Heart right ventricle (tissue), 16 donors: Measurements from ENCODE around the gene DAPP1. TPM values are rescaled to one million over a fixed set of nuclear protein-coding genes. Genes with fewer than 3 reads are reported as not detected.
"Not testable (repeated sequence)": the region's sequence is repeated elsewhere in the genome, so short reads cannot be mapped to it uniquely, and the experiment has no call there.

Experiments used
- ATAC-seq, 8 donors: fragments of 200-7000 bp; cut with Tn5 transposase; one replicate each; pipeline ENCODE4 v1.9.1; 2020; ENCODE audit warnings: mild to moderate bottlenecking in 8 of 8, moderate library complexity in 8 of 8, moderate number of reproducible peaks in 1 of 8
- DNase-seq, 2 donors: peaks; one replicate each; pipeline ENCODE4 v3.0.0-alpha.2; 2020
- H3K27ac ChIP-seq, 10 donors: fragments of 200-600 bp; sonication (generic) in 2 of 10; one replicate each; pipeline versions ENCODE4 v1.5.0 to v1.8.0; 2020 to 2022; ENCODE audit warnings: mild to moderate bottlenecking in 3 of 10
- H3K27me3 ChIP-seq, 7 donors: fragments of 200-600 bp; one replicate each; pipeline ENCODE4 v1.8.0; 2021 to 2022; ENCODE audit warnings: mild to moderate bottlenecking in 2 of 7
- H3K36me3 ChIP-seq, 9 donors: fragments of 200-600 bp; sonication (generic) in 1 of 9; one replicate each; pipeline versions ENCODE4 v1.5.0 to v1.8.0; 2020 to 2022; ENCODE audit warnings: mild to moderate bottlenecking in 2 of 9
- H3K4me1 ChIP-seq, 9 donors: fragments of 200-600 bp; sonication (generic) in 1 of 9; one replicate each; pipeline versions ENCODE4 v1.5.0 to v1.8.0; 2020 to 2022; ENCODE audit warnings: mild to moderate bottlenecking in 4 of 9
- H3K4me3 ChIP-seq, 10 donors: fragments of 200-600 bp; sonication (generic) in 2 of 10; one replicate each; pipeline versions ENCODE4 v1.5.0 to v1.8.0; 2020 to 2022; ENCODE audit warnings: mild to moderate bottlenecking in 7 of 10, moderate library complexity in 2 of 10
- H3K9me3 ChIP-seq, 11 donors: fragments of 200-600 bp in 10 of 11; sonication (generic) in 2 of 11; one replicate each; pipeline versions ENCODE4 v1.5.0 to v1.8.0; 2013 to 2022; ENCODE audit warnings: mild to moderate bottlenecking in 2 of 11, control low read depth in 1 of 11, moderate library complexity in 1 of 11
- WGBS, 2 donors: extraction: QIAGEN DNeasy Blood & Tissue Kit; methylation state at CpG; one replicate each; pipeline ENCODE4 v1.1.7; 2013; ENCODE audit warnings: inconsistent platforms in 1 of 2; 5-methylcytosine and 5-hydroxymethylcytosine counted together
- intact Hi-C, 10 donors: fragments of 100-400 bp; cut with DNase I; formaldehyde crosslinking; loops; one replicate each; pipeline versions ENCODE4 v1.11.1 to v1.14.2; 2022
- long read RNA-seq, 3 donors: library from polyadenylated mRNA; unstranded; transcript quantifications; one replicate each; pipeline ENCODE4 v2.0.0, GENCODE V29; 2020 to 2021
- polyA plus RNA-seq, 2 donors: library from polyadenylated mRNA; stranded (reverse); fragments of 200-250 nt; gene quantifications; one replicate each; pipeline ENCODE4 v1.2.3, GENCODE V29; 2013
- total RNA-seq, 10 donors: library from RNA; stranded (reverse); fragmentation: NEBNext Ultra II Directional in 3 of 10; extraction: Animal tissue kit (Norgen Biotek cat#: 25700) in 3 of 10; gene quantifications; one replicate each; pipeline versions ENCODE4 v1.2.1 to v1.2.4, GENCODE V29; 2021 to 2023
- TF ChIP-seq, protein P1 (sequence below), 9 donors: fragments of 200-600 bp; sonication (generic) in 2 of 9; IDR thresholded peaks; one replicate each; pipeline versions ENCODE4 v1.5.0 to v1.8.0; 2021 to 2022; ENCODE audit warnings: antibody characterized with exemption in 9 of 9, mild to moderate bottlenecking in 5 of 9, moderate library complexity in 1 of 9
- donor health status: Arrhythmogenic right ventricular cardiomyopathy.
- donor health status: ischemic (EF 13 %, LVEDD 7.1; RV severe dilation, severe dysfunction).
- donor health status: healthy with polysubstance abuse.
- donor health status: DM: no; HTN: yes; CAD: no.
- donor health status: DM: no; HTN: no; CAD: no.
- donor health status: ischemic (EF 25% LVEDD 6.9; RV normal size, moderate dysfunction).
- donor health status: ischemic (EF 25% LVEDD 5.7; RV mildly dilated, moderate dysfunction).
- donor health status: healthy.
- donor health status: DM: yes; HTN: yes; CAD: no.
- donor health status: Ischemic cardiomyopathy.
- donor health status: ischemic (EF 35%, LVEDD 5.7; RV mildly dilated, moderate dysfunction).
- donor health status: nonischemic (EF 11% LVEDD 7.7; RV severe dilation, severe dysfunction).
- donor health status: DM: yes; HTN: yes; CAD: no.
- donor health status: PGD.
- donor health status: ischemic (EF 29% LVEDD 5.4; RV normal size, mild dysfunction).
- donor health status: nonischemic (EF 23%, LVEDD 6.1; RV moderate dilation, normal function).

The DAPP1 gene, protein sequence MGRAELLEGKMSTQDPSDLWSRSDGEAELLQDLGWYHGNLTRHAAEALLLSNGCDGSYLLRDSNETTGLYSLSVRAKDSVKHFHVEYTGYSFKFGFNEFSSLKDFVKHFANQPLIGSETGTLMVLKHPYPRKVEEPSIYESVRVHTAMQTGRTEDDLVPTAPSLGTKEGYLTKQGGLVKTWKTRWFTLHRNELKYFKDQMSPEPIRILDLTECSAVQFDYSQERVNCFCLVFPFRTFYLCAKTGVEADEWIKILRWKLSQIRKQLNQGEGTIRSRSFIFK
- 1 to 10 TPM in 2 of 10 donors, under 1 TPM in 7, not detected in 1; 0.16 to 5.4 (median 0.72) TPM for total RNA-seq
- under 1 TPM; 0.16 to 0.22 TPM for polyA plus RNA-seq
- long read RNA-seq, donor 1 = 0 reads
- long read RNA-seq, donor 2 = 0 reads
- long read RNA-seq, donor 3, partial matches to known transcripts = 0 of 1 reads
- long read RNA-seq, donor 3, other reads (novel, unspliced or antisense) = 1 of 1 reads

DNA sequence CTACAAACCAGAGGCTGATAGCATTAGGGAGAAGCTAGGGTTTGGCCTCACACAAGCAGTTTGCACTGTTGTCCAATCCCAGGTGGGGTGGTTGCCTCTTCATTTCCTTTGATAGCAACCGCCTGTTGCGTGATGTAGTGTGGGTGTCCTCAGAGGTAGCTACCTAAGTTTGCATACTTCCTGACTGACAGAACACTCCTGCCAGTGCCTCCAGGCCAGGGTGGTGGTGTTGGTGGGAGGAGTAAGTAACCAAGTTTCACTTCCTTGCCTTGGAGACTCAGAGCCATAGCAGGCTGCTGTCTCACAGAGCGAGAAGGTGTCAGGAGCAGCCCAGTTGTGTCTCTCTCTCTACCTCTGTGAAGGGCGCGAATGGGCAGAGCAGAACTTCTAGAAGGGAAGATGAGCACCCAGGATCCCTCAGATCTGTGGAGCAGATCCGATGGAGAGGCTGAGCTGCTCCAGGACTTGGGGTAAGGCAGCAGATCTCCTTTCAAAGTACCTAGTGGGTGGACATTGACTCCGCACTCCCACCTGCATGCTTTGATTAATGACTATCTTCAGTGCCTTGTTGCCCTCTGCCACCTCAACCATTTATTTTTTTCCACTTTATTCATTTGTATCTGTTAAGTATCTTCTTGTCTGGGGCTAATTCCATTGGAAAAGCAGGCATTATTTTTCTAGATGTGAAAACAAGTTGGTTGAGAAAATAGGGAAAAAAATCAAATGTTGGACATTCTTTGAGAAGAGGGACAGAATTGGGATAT, at the start of gene DAPP1:
TSS of gene DAPP1 (plus strand) at position 283 of the 764 bp plus-strand sequence. CDS start at position 370, 87 bp downstream.
- Histone ChIP-seq H3K27ac (peak within 1 kb of the TSS in 4 of 10 donors; percentile 7 to 93 (median 16)), H3K27me3 (no peaks in the 10 kb centered on the region), H3K4me1 (peaks cover 0 to 62% (median 0%) of the 10 kb centered on the region in 9 donors), H3K36me3 (no peaks in the 10 kb centered on the region), H3K4me3 (peak within 1 kb of the TSS in 7 of 10 donors; percentile 2 to 61 (median 29)), H3K9me3 (no peaks in the 10 kb centered on the region)
- TF ChIP-seq, protein P1, sequence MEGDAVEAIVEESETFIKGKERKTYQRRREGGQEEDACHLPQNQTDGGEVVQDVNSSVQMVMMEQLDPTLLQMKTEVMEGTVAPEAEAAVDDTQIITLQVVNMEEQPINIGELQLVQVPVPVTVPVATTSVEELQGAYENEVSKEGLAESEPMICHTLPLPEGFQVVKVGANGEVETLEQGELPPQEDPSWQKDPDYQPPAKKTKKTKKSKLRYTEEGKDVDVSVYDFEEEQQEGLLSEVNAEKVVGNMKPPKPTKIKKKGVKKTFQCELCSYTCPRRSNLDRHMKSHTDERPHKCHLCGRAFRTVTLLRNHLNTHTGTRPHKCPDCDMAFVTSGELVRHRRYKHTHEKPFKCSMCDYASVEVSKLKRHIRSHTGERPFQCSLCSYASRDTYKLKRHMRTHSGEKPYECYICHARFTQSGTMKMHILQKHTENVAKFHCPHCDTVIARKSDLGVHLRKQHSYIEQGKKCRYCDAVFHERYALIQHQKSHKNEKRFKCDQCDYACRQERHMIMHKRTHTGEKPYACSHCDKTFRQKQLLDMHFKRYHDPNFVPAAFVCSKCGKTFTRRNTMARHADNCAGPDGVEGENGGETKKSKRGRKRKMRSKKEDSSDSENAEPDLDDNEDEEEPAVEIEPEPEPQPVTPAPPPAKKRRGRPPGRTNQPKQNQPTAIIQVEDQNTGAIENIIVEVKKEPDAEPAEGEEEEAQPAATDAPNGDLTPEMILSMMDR (IDR thresholded peaks at IDR 0.05) = no peak
- ATAC-seq (peak; percentile 47 to 66 (median 60)), DNase-seq (peak; percentile 13)
- intact Hi-C loops = loop anchor here in 4 of 10 donors (5.0 to 10.0 kb wide), 5 partner anchors 58 to 131 kb away; partner anchors contain the start of gene DNAJB14 (in 3 of the 4)
- WGBS, 2 donors = 81 to 90% methylated on average over 7 of the region's 7 CpGs

DNA sequence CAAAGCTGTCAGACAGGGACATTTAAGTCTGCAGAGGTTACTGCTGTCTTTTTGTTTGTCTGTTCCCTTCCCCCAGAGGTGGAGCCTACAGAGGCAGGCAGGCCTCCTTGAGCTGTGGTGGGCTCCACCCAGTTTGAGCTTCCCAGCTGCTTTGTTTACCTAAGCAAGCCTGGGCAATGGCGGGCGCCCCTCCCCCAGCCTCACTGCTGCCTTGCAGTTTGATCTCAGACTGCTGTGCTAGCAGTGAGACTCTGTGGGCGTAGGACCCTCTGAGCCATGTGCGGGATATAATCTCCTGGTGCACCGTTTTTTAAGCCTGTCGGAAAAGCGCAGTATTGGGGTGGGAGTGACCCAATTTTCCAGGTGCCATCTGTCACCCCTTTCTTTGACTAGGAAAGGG, 45.8 kb upstream of the DAPP1 start:
- H3K4me3 ChIP-seq, H3K27ac ChIP-seq, DNase-seq, ATAC-seq, intact Hi-C loops, H3K4me1 ChIP-seq, H3K27me3 ChIP-seq, H3K36me3 ChIP-seq: not testable (repeated sequence)
- H3K9me3 ChIP-seq = peaks cover 0 to 20% (median 0%) of the 10 kb centered on the region in 11 donors
- WGBS, 2 donors = 91 to 94% methylated on average over 5 to 7 of the region's 7 CpGs

DNA sequence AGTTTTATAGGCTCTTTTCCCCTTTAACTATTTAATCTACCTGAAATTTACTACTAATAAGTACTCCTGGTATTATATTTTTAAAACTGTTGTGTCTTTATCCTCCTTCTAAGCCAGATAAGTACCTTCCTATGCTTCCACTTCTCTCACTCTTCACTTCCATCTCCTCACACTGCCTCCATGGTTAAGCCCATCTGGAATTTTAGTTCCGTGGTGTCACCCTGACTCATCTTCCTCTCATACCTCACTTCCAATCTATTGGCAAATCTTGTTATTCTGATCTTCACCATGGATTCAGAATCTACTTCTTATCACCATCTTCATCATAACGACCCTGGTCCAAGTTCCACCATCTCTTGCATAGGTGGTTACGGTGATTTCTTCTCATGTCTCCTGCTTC, 32.7 kb upstream of the DAPP1 start:
- DNase-seq (no peak), ATAC-seq (no peak)
- WGBS, 2 donors = 86 to 89% methylated on average over 3 of the region's 3 CpGs
- H3K4me3 ChIP-seq = no peak overlapping the region
- no peaks in the 10 kb centered on the region for H3K4me1 ChIP-seq
- TF ChIP-seq, protein P1 (IDR thresholded peaks at IDR 0.05) = no peak
- no peak overlapping the region for H3K27ac ChIP-seq
- no peaks in the 10 kb centered on the region for H3K36me3 ChIP-seq
- peaks cover 0 to 7% (median 0%) of the 10 kb centered on the region in 11 donors for H3K9me3 ChIP-seq
- H3K27me3 ChIP-seq = no peaks in the 10 kb centered on the region
- intact Hi-C loops = no loop called here

DNA sequence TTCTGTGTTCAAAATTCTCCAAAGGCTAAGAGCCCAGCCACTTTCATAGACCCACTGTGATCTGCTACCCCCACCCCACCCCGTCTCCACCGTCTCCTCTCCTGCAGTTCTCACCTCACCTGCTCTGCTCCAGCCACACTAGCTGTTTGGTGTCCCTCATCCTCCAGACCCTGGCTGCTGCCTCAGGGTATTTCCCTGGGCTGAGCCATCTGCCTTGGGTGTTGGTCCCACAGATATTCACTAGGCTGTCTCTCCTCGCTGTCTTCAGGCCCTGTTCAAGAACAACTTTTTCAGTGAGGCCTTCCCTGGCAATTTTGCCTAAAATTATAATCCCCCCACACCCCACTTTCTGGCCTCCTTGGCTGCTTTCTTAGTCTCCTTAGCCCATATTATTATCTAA, 31.8 kb upstream of the DAPP1 start:
- H3K9me3 ChIP-seq = peaks cover 0 to 4% (median 0%) of the 10 kb centered on the region in 11 donors
- no peaks in the 10 kb centered on the region for H3K27me3 ChIP-seq
- DNase-seq = no peak
- WGBS, 2 donors = 79 to 97% methylated on average over 3 of the region's 3 CpGs
- TF ChIP-seq, protein P1 (IDR thresholded peaks at IDR 0.05) = no peak
- H3K36me3 ChIP-seq = no peaks in the 10 kb centered on the region
- H3K4me3 ChIP-seq = no peak overlapping the region
- H3K4me1 ChIP-seq = no peaks in the 10 kb centered on the region
- no peak for ATAC-seq
- intact Hi-C loops = no loop called here
- H3K27ac ChIP-seq = no peak overlapping the region
